Glutamatergic neuron (in vitro differentiated cells): ENCODE results near the gene CETN2. TPM values are rescaled to one million over a fixed set of nuclear protein-coding genes. Genes with fewer than 3 reads are reported as not detected.

Source experiments
- DNase-seq: peaks from one replicate; pipeline ENCODE4 v3.0.0; 2022
- H3K27ac Mint-ChIP-seq: one replicate; pipeline ENCODE4 v1.8.0; 2020; ENCODE audit warnings: mild to moderate bottlenecking, mixed read lengths, inconsistent platforms; ENCODE audit not compliant: unreplicated experiment
- H3K27me3 Mint-ChIP-seq: one replicate; pipeline ENCODE4 v1.8.0; 2020; ENCODE audit warnings: mild to moderate bottlenecking, moderate library complexity, mixed read lengths, inconsistent platforms; ENCODE audit not compliant: unreplicated experiment
- H3K36me3 Mint-ChIP-seq: one replicate; pipeline ENCODE4 v1.8.0; 2020; ENCODE audit warnings: mild to moderate bottlenecking, mixed read lengths, inconsistent platforms; ENCODE audit not compliant: unreplicated experiment
- H3K4me1 Mint-ChIP-seq: one replicate; pipeline ENCODE4 v1.8.0; 2020; ENCODE audit warnings: mild to moderate bottlenecking, low read depth, mixed read lengths, inconsistent platforms; ENCODE audit not compliant: unreplicated experiment
- H3K4me3 Mint-ChIP-seq: one replicate; pipeline ENCODE4 v1.8.0; 2020; ENCODE audit warnings: mild to moderate bottlenecking, mixed read lengths, inconsistent platforms; ENCODE audit not compliant: unreplicated experiment
- H3K9me3 Mint-ChIP-seq: one replicate; pipeline ENCODE4 v1.8.0; 2020; ENCODE audit warnings: mild to moderate bottlenecking, moderate library complexity, mixed read lengths, inconsistent platforms; ENCODE audit not compliant: unreplicated experiment
- long read RNA-seq: library from polyadenylated mRNA; unstranded; transcript quantifications from one replicate; pipeline ENCODE4 v2.0.0, GENCODE V29; 2020; ENCODE audit not compliant: unreplicated experiment
- total RNA-seq: library from RNA; stranded (reverse); fragmentation: NEBNext Ultra II Directional; extraction: Animal tissue kit (Norgen Biotek cat#: 25700); gene quantifications from one replicate; pipeline ENCODE4 v1.2.1, GENCODE V29; 2021; ENCODE audit not compliant: unreplicated experiment
- TF ChIP-seq, protein P1 (sequence below): fragments of 200-600 bp; sonication (generic); IDR thresholded peaks from one replicate; pipeline ENCODE4 v1.5.0; 2021; ENCODE audit not compliant: partially characterized antibody, unreplicated experiment

The CETN2 gene
- 23.6 TPM for total RNA-seq
- long read RNA-seq, transcript CETN2-201 (5 exons, 1,454 nt), result major isoform, 14 of 18 reads
- long read RNA-seq, partial matches to known transcripts, result 3 of 18 reads
- long read RNA-seq, other reads (novel, unspliced or antisense), result 1 of 18 reads

DNA sequence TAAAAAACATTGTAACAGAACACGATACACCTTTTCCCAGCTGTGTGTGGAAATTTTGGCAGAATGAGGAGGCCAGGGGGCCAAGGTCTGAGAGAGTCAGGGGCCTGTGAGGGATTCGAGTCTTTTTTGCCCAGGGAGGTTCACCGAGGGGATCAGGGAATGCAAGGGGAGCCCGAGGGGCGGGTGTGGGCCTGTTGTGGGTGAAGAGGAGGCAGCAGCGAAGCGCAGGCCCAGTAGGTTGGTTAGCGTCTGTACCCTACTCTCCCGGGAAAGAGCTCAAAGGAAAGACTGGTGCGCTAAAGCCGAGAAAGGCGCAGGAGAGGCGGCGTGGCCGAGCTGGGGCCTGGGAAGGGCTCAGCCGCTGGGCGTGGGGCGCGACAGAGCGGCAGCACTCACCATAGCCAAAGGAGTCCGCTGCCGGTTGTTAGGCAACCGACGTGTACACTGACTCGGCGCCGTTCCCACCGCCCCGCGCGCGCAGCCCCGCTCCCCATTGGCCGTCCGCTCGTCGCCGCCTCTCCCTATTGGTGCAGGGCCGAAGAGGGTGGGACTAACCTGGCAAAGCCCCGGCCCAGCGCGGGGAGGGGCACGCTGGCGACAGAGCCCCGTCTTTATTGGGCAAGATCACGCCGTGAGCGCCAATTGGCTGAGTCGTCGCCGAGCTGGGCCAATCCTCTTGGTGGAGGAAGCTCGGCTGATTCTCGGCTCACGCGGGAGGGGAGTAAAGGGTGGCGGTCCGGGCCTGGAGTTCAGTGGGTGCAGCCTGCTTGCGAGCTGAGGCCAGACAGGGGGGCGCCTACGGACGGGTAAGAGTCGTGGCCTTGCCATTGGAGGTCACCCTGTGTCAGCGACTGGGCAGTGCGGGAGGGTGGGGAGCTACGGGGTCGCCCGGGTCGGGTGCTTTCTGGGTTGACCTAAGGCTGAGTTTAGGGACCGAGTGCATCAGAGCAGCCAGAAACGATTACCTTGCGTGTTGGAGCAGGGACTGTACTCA lies at the start of gene CETN2, which contains the start of gene NSDHL:
TSS of gene CETN2 (minus strand) at position 446 of the 994 bp plus-strand sequence. CDS start at position 399, 47 bp downstream.
TSS of gene NSDHL (plus strand) at position 752 of the 994 bp plus-strand sequence. CDS start 15,262 bp downstream, outside the sequence.
- no peaks in the 10 kb centered on the region for H3K27me3 Mint-ChIP-seq
- no peaks in the 10 kb centered on the region for H3K36me3 Mint-ChIP-seq
- H3K4me1 Mint-ChIP-seq, result peaks cover 1% of the 10 kb centered on the region
- H3K27ac Mint-ChIP-seq, result peak within 1 kb of the TSS; percentile 87
- peak within 1 kb of the TSS; percentile 97 for H3K4me3 Mint-ChIP-seq
- DNase-seq, result peak; percentile 94
- peaks cover 2% of the 10 kb centered on the region for H3K9me3 Mint-ChIP-seq
- TF ChIP-seq, protein P1, sequence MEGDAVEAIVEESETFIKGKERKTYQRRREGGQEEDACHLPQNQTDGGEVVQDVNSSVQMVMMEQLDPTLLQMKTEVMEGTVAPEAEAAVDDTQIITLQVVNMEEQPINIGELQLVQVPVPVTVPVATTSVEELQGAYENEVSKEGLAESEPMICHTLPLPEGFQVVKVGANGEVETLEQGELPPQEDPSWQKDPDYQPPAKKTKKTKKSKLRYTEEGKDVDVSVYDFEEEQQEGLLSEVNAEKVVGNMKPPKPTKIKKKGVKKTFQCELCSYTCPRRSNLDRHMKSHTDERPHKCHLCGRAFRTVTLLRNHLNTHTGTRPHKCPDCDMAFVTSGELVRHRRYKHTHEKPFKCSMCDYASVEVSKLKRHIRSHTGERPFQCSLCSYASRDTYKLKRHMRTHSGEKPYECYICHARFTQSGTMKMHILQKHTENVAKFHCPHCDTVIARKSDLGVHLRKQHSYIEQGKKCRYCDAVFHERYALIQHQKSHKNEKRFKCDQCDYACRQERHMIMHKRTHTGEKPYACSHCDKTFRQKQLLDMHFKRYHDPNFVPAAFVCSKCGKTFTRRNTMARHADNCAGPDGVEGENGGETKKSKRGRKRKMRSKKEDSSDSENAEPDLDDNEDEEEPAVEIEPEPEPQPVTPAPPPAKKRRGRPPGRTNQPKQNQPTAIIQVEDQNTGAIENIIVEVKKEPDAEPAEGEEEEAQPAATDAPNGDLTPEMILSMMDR, result no peak

- TF ChIP-seq, protein P1, result no peak
- no peak for DNase-seq
- H3K9me3 Mint-ChIP-seq, result no peaks in the 10 kb centered on the region
- peaks cover 2% of the 10 kb centered on the region for H3K27me3 Mint-ChIP-seq
- no peak overlapping the region for H3K27ac Mint-ChIP-seq
- no peak overlapping the region for H3K4me3 Mint-ChIP-seq
- peaks cover 5% of the 10 kb centered on the region for H3K36me3 Mint-ChIP-seq
- no peaks in the 10 kb centered on the region for H3K4me1 Mint-ChIP-seq
These were observed 48.6 kb upstream of the CETN2 start for GRCh38 chrX:152878976-152879755.

GRCh38 chrX:152876931-152877840 lies 46.6 kb upstream of the CETN2 start:
- Mint-ChIP-seq H3K9me3 (peaks cover 3% of the 10 kb centered on the region), H3K27ac (no peak overlapping the region), H3K36me3 (peaks cover 5% of the 10 kb centered on the region), H3K4me1 (no peaks in the 10 kb centered on the region), H3K27me3 (peaks cover 2% of the 10 kb centered on the region), H3K4me3 (no peak overlapping the region)
- TF ChIP-seq, protein P1, result no peak
- DNase-seq, result no peak

DNA sequence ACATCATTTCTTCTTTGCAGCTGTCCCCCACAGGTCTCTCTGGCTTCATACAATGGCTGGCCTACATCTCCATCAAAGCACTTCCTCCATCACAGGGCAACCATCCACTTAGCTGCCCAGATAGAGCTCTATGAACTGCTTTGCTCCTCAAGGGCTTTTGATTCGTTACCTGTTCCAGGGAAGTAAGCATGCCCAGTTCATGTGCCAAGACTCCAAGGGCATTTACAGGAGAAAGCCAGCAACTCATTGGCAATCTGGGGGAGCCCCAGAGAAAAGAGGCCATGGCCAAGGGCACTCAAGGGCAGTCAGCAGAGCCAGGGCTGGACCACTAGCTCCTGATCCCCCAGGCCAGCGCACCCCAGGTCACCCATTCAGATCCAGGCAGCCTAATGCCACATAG lies 42.8 kb upstream of the CETN2 start:
- no peaks in the 10 kb centered on the region for H3K4me1 Mint-ChIP-seq
- H3K4me3 Mint-ChIP-seq, result no peak overlapping the region
- peaks cover 3% of the 10 kb centered on the region for H3K9me3 Mint-ChIP-seq

More for the DNA sequence above, 42.8 kb upstream of the CETN2 start:
- Mint-ChIP-seq H3K27me3 (peaks cover 2% of the 10 kb centered on the region), H3K27ac (no peak overlapping the region), H3K36me3 (peaks cover 5% of the 10 kb centered on the region)
- no peak for DNase-seq
- TF ChIP-seq, protein P1, result no peak
